Measurements from ENCODE around the gene MGAT4A. TPM values are rescaled to one million over a fixed set of nuclear protein-coding genes. Genes with fewer than 3 reads are reported as not detected.

Gene MGAT4A
- total RNA-seq: 10 to 100 TPM in 3 of 4 donors, 1 to 10 TPM in 1; 6.4 to 13.8 (median 11.7) TPM

GRCh38 chr2:98731041-98731893, at the start of gene MGAT4A:
TSS of gene MGAT4A (minus strand) at chr2:98731132. CDS start at chr2:98726332, 4,800 bp downstream.
- 10% methylated on average over 4 of the region's 110 CpGs for WGBS
- peak within 1 kb of the TSS; percentile 86 for H3K27ac ChIP-seq
- TF ChIP-seq CTCF (IDR thresholded peaks at IDR 0.05) (no peak), POLR2A (IDR thresholded peaks at IDR 0.05) (peak in 1 of 2 donors; percentile 34)

GRCh38 chr2:98778741-98779483, 48.0 kb upstream of the MGAT4A start:
- WGBS: 90% methylated on average over 6 of the region's 6 CpGs
- Histone ChIP-seq H3K9me3 (peaks cover 8% of the 10 kb centered on the region), H3K36me3 (no peaks in the 10 kb centered on the region), H3K4me1 (peaks cover 17% of the 10 kb centered on the region), H3K27ac (no peak overlapping the region), H3K4me3 (no peak overlapping the region), H3K27me3 (no peaks in the 10 kb centered on the region)
- peak in 1 of 2 donors; percentile 23 for DNase-seq (ENCODE audit: low spot score in 2 of 2)
- no peak for TF ChIP-seq EP300 (IDR thresholded peaks at IDR 0.05)
- no peak for TF ChIP-seq CTCF (IDR thresholded peaks at IDR 0.05)
- no peak for TF ChIP-seq POLR2A (IDR thresholded peaks at IDR 0.05)
- no peak for TF ChIP-seq POLR2AphosphoS5 (IDR thresholded peaks at IDR 0.05)

More at GRCh38 chr2:98731041-98731893, at the start of gene MGAT4A:
- H3K27me3 ChIP-seq: no peaks in the 10 kb centered on the region
- peaks cover 37% of the 10 kb centered on the region for H3K4me1 ChIP-seq
- H3K9me3 ChIP-seq: no peaks in the 10 kb centered on the region
- H3K4me3 ChIP-seq: peak within 1 kb of the TSS; percentile 83
- DNase-seq (ENCODE audit: low spot score in 2 of 2): peak; percentile 83 to 84
- H3K36me3 ChIP-seq: no peaks in the 10 kb centered on the region

GRCh38 chr2:98778151-98778550, 47.2 kb upstream of the MGAT4A start:
- Histone ChIP-seq H3K36me3 (no peaks in the 10 kb centered on the region), H3K27me3 (no peaks in the 10 kb centered on the region), H3K27ac (no peak overlapping the region), H3K4me1 (peaks cover 17% of the 10 kb centered on the region), H3K4me3 (no peak overlapping the region), H3K9me3 (peaks cover 8% of the 10 kb centered on the region)
- 92% methylated on average over 4 of the region's 4 CpGs for WGBS
- TF ChIP-seq EP300 (IDR thresholded peaks at IDR 0.05) (no peak), CTCF (IDR thresholded peaks at IDR 0.05) (no peak), POLR2AphosphoS5 (IDR thresholded peaks at IDR 0.05) (no peak), POLR2A (IDR thresholded peaks at IDR 0.05) (no peak)
- DNase-seq (ENCODE audit: low spot score in 2 of 2): no peak

- Histone ChIP-seq H3K4me1 (peaks cover 21% of the 10 kb centered on the region), H3K9me3 (peaks cover 8% of the 10 kb centered on the region), H3K27ac (no peak overlapping the region), H3K27me3 (no peaks in the 10 kb centered on the region), H3K4me3 (no peak overlapping the region), H3K36me3 (no peaks in the 10 kb centered on the region)
- TF ChIP-seq POLR2A (IDR thresholded peaks at IDR 0.05): no peak
- 88% methylated on average over 1 of the region's 1 CpG for WGBS
- no peak for DNase-seq (ENCODE audit: low spot score in 2 of 2)
These were observed 46.8 kb upstream of the MGAT4A start for GRCh38 chr2:98777710-98778109.

- no peaks in the 10 kb centered on the region for H3K27me3 ChIP-seq
- H3K4me3 ChIP-seq: no peak overlapping the region
- H3K27ac ChIP-seq: no peak overlapping the region
- H3K4me1 ChIP-seq: peaks cover 27% of the 10 kb centered on the region
- H3K9me3 ChIP-seq: peaks cover 3% of the 10 kb centered on the region
- WGBS: 93% methylated on average over 6 of the region's 6 CpGs
- no peak for DNase-seq (ENCODE audit: low spot score in 2 of 2)
- TF ChIP-seq EP300 (IDR thresholded peaks at IDR 0.05) (no peak), POLR2AphosphoS5 (IDR thresholded peaks at IDR 0.05) (no peak), POLR2A (IDR thresholded peaks at IDR 0.05) (no peak), CTCF (IDR thresholded peaks at IDR 0.05) (no peak)
- H3K36me3 ChIP-seq: no peaks in the 10 kb centered on the region
These were observed 46.1 kb upstream of the MGAT4A start for GRCh38 chr2:98777076-98777475.

Data from suprapubic skin (tissue), 4 donors.